ENCODE results near the gene SERPINA4. TPM values are rescaled to one million over a fixed set of nuclear protein-coding genes. Genes with fewer than 3 reads are reported as not detected.

Gene SERPINA4
- total and polyA plus RNA-seq, 2 donors (not counting 3 experiments of a cell fraction or from before 2014, with no cell fraction given), result not detected

DNA sequence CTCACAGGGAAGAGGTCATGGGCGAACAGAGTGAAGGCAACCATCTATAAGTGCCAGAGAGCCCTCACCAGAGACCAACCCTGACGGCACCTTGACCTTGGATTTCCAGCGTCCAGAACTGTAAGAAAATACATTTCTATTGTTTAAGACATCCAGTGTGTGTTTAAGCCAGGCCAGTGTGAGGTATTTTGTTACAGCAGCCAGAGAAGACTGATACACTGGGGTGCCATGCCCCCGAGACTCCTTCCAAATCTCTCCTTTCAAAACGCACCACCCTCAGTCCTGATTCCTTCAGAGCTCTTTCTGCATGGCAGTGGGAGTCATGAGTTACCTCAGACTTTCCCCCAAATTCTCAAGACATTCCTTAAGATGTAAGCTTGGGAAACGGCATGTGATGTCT is 17.5 kb downstream of the SERPINA4 start:
- Histone ChIP-seq H3K9me3 (replicated peaks; ENCODE audit: control insufficient read depth, insufficient read depth, low read length) (no peaks in the 10 kb centered on the region), H3K9me1 (replicated peaks; ENCODE audit: control insufficient read depth, extremely low read depth, insufficient read depth, low read length) (no peaks in the 10 kb centered on the region), H2AFZ (ENCODE audit: low read depth, low read length) (no peak overlapping the region), H4K20me1 (replicated peaks; ENCODE audit: control insufficient read depth, extremely low read depth, insufficient read depth, low read length) (no peaks in the 10 kb centered on the region), H3K4me1 (ENCODE audit: control insufficient read depth, extremely low read depth, insufficient read depth, low read length) (no peaks in the 10 kb centered on the region), H3K79me2 (ENCODE audit: control insufficient read depth, insufficient read depth, low read length) (no peaks in the 10 kb centered on the region), H3K4me2 (ENCODE audit: insufficient read depth, low read length) (no peak overlapping the region), H3K36me3 (ENCODE audit: control insufficient read depth in 2 of 2, extremely low read depth in 1 of 2, insufficient read depth in 2 of 2, low read length in 2 of 2) (no peaks in the 10 kb centered on the region), H3K4me3 (replicated peaks in 1 of 3; ENCODE audit: insufficient read depth in 1 of 3, low read depth in 1 of 3, low read length in 3 of 3) (no peak overlapping the region), H3K27me3 (ENCODE audit: control insufficient read depth in 2 of 2, insufficient read depth in 2 of 2, low read length in 2 of 2) (no peaks in the 10 kb centered on the region), H3K9ac (replicated peaks; ENCODE audit: extremely low read depth, insufficient read depth, low read length) (no peak overlapping the region), H3K27ac (ENCODE audit: insufficient read depth, low read depth, low read length) (no peak overlapping the region)
- intact Hi-C loops (cut with micrococcal nuclease) (no loop called here), dilution Hi-C loops (cut with MboI; ENCODE audit: extremely low pct_ligation_motif_present, low sequenced_read_pairs) (no loop called here)
- TF ChIP-seq, protein P1, sequence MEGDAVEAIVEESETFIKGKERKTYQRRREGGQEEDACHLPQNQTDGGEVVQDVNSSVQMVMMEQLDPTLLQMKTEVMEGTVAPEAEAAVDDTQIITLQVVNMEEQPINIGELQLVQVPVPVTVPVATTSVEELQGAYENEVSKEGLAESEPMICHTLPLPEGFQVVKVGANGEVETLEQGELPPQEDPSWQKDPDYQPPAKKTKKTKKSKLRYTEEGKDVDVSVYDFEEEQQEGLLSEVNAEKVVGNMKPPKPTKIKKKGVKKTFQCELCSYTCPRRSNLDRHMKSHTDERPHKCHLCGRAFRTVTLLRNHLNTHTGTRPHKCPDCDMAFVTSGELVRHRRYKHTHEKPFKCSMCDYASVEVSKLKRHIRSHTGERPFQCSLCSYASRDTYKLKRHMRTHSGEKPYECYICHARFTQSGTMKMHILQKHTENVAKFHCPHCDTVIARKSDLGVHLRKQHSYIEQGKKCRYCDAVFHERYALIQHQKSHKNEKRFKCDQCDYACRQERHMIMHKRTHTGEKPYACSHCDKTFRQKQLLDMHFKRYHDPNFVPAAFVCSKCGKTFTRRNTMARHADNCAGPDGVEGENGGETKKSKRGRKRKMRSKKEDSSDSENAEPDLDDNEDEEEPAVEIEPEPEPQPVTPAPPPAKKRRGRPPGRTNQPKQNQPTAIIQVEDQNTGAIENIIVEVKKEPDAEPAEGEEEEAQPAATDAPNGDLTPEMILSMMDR (IDR thresholded peaks at IDR 0.05; ENCODE audit: extremely low read depth in 1 of 2, insufficient read depth in 1 of 2, low read depth in 1 of 2, low read length in 2 of 2), result no peak
- TF ChIP-seq FOS (IDR thresholded peaks at IDR 0.05; ENCODE audit: borderline replicate concordance, insufficient read depth, low read length), result no peak
- no peak for TF ChIP-seq EZH2 (IDR thresholded peaks at IDR 0.05; ENCODE audit: borderline replicate concordance, low read depth, low read length, severe bottlenecking)
- TF ChIP-seq, protein P2, sequence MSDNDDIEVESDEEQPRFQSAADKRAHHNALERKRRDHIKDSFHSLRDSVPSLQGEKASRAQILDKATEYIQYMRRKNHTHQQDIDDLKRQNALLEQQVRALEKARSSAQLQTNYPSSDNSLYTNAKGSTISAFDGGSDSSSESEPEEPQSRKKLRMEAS (IDR thresholded peaks at IDR 0.05; ENCODE audit: insufficient read depth, insufficient read length), result no peak
- TF ChIP-seq POLR2A (IDR thresholded peaks at IDR 0.05; ENCODE audit: low read depth, low read length), result no peak
- no peak for TF ChIP-seq GATA2 (IDR thresholded peaks at IDR 0.05; ENCODE audit: insufficient read depth, insufficient read length, low read depth, low read length)
- TF ChIP-seq POLR2AphosphoS5 (IDR thresholded peaks at IDR 0.05; ENCODE audit: insufficient read depth, low read depth, low read length), result no peak
- no peak for TF ChIP-seq JUN (IDR thresholded peaks at IDR 0.05; ENCODE audit: borderline replicate concordance, insufficient read depth, insufficient read length, low read depth)
- TF ChIP-seq MYC (IDR thresholded peaks at IDR 0.05; ENCODE audit: low read depth, low read length), result no peak
- no peak for DNase-seq (ENCODE audit: low read depth, low spot score)
- CTCF ChIA-PET, result no interaction called here
- no TSS peak for BruUV-seq (replicated peaks)
- no peak for FAIRE-seq
- POLR2A ChIA-PET, result no interaction called here

Measured in endothelial cell of umbilical vein (primary cell).